ENCODE data around the gene SFT2D2.

Gene SFT2D2

DNA sequence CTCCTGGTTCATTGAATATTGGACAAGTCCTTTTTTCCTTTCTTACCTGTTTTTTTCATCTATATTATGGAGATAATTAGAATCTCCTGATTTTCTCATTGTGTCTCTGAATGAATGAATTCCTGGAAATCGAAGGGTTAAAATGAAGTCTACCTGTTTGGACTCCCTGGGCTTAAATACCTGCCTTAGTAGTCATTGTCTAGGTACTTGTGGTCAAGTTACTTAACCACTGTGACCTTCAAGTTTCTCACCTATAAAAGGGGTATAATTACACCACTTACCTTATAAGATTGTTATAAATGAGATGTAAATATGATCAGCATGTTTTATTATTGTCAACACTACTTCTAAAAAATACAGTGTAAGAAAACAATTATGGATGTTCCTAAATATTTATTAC is 45.8 kb downstream of the SFT2D2 start:
- DNase-seq: no peak

DNA sequence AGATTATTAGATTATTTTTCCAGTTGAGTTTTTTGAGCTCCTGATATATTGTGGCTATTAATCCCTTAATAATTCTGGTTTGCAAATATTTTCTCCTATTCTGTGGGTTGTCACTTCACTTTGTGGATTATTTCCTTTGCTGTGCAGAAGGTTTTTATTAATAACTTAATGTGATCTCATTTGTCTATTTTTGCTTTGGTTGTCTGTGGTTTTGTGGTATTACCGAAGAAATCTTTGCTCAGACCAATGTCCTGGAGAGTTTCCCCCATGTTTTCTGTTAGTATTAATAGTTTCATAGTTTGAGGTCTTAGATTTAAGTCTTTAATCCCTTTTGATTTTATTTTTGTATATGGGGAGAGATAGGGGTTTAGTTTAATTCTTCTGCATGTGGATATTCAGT is 47.8 kb downstream of the SFT2D2 start:
- DNase-seq: no peak

DNA sequence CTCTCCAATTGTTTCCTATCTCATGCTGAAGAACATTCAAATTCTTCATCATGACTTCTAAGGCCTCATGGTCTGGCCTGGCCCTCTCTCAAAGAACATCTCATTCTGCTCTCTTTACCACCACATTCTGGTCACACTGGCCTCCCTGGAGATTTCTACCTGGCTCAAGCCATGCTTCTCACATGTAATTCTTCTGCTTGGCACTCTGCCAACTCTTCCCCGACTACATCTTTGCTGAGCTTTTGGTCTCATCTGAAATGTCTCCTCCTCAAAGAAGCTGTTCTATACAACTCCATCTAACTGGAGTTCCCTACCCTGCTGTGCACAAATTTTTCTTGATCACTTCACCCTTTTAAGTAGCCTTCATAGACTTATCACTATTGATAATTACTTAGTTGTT is 53.4 kb downstream of the SFT2D2 start:
- no peak for DNase-seq

DNA sequence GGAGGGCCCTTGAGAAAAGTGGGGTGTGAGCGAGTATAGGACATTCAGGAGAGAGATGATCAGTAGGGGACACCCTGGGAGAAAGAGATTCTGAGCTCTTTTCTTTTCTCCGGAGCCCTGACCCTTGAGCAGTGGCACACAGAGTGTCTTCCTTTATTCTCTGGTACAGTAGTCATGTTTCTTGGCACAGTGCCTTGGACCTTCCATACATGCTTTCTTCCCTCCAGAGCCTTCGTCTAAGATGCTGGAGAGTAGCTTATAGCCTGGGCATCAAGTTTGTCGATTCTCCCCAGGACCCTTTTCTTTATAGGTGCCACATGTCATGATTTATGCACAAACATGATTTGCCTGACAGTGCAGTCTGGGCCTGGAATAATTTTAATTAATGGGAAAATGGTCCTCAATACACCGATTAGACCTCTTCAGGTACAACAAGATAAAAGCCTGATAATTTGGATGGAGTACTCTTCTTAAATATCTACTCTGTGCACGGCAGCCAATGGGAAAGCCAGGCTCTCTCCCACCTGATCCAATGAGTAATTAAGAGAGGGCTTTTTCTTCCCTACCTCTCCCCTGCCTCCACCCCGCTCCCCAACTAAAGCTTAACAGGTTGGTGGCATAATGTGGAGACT is 54.6 kb downstream of the SFT2D2 start, which contains the start of gene TBX19:
Gene TBX19 (plus strand): TSS at position 582 of the 632 bp plus-strand sequence. CDS start 214 bp downstream, outside the sequence.
- DNase-seq: no peak

DNA sequence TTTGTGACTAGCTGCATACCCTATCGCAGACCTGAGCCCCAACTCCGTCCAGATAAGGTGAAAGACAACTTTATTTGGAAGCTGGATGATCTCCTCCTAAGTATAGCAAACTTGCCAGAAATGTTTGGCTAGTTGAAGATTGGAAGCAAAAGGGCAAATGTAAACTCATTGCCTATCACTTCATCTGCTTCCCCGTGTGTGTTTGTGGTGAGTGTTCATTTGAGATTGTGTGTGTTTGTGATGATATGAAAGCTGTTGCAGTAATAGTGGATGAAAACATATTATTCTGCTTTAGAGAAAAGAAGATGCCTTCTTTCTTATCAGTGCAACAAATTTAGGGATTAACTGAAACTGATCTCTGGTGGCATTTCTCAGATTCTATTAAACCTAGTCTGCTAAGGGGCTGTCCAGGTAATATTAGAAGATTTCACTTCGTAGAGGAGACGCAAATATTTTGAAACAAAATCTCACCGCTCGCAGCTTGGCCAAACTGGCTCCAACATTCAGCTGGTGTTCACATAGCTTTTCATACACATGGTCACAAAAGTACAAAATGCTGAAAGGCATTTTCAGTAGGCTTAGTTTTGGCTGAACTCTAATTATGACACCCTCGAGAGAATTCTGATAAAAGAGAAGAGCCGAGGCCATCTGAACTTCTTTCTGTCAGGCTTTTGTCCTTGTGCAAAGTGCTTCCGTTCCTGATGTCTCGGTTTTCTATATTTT is 56.0 kb downstream of the SFT2D2 start:
- no peak for DNase-seq

DNA sequence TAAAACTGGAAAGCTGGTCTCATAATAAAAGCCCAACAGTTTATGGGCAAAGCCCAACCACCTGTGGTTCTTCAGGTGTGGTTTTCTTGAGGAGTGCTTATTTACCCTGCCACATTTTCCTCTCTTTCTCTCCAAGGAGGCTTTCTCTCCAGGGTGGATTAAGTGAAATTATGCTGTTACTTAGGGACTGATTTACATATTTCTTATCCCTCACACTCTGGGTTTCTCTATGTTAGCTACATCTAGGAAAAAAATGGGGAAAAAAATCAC is 59.7 kb downstream of the SFT2D2 start:
- no peak for DNase-seq

DNA sequence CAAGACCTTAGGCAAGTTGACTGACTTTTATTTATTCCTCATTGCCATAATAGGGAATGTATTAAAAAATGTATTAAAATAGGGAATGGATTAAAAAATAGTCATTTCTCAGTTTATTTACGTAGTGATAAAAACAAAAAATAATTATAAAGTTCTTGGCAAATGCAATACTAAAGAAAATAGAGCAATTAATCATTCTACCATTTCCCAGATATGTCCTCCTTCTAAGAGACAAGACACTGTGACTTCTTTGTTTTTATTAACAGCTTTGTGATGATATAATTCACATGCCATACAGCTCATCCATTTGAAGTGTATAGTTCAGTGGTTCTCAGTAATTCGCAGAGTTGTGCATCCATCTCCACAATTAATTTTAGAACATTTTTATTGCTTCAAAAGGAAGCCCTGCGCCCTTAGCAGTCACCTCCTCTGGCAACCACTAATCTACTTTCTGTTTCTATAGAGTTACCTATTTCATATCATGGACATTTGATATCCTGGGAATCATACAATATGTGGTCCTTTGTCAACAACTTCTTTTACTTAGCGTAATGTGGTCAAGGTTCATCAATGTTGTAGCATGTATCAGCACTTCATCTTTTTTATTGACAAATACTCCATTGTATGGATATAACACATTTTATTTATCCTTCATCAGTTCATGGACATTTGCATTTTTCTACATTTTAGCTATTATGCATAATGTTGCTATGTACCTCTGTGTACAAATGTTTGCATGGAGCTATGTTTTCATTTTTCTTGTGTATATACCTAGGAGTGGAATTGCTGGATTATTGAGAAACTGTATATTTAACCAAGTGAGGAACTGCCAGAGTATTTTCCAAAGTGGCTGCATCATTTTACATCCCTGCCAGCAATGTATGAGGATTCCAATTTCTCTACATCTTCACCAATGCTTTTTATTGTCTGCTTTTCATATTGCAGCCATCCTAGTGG is 60.4 kb downstream of the SFT2D2 start:
- DNase-seq: no peak

DNA sequence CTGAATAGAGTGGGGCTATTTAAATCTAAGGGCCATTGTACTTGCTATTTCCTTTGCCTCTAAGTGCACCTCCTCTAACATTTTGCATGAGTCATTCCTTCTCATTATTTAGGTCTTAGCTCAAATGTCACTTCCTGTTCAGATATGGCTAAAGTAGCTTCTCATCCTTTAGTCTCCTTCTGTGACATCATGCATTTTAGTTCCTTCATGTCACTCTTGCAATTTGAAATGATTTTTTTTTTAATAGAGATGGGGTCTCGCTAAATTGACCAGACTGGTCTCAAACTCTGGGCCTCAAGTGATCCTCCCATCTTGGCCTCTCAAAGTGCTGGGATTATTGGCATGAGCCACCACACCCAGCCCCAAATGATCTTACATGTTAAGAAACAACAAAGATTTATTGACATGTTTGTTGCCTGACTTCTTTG is 61.4 kb downstream of the SFT2D2 start:
- no peak for DNase-seq

DNA sequence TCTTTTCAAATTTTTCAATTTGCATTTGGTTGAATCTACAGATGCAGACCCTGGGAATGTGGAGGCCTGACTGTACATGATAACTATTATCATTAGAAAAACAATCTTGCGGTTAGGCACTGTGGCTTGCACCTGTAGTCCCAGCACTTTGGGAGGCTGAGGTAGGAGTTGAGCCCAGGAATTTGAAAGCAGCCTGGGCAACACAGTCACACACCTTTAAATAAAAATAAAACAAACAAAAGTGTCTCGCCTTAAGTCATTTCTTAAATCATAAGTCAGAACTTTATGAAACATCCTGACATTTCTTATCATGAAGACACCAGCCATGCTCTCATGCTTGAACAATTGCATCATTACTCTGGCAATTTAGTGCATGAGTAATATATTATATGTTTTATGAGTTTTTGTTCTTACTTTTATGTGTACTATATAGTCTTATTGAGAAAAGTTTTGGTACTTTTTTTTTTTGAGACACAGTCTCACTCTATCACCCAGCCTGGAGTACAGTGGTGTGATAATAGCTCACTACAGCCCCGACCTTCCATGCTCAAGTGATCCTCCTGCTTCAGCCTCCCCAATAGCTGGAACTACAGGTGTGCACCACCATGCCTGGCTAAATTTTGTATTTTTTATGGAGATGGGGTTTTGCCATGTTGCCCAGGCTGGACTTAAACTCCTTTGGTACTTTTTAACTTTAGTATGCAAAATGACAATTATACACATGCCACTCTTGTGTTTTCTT is 62.7 kb downstream of the SFT2D2 start:
- DNase-seq: no peak

DNA sequence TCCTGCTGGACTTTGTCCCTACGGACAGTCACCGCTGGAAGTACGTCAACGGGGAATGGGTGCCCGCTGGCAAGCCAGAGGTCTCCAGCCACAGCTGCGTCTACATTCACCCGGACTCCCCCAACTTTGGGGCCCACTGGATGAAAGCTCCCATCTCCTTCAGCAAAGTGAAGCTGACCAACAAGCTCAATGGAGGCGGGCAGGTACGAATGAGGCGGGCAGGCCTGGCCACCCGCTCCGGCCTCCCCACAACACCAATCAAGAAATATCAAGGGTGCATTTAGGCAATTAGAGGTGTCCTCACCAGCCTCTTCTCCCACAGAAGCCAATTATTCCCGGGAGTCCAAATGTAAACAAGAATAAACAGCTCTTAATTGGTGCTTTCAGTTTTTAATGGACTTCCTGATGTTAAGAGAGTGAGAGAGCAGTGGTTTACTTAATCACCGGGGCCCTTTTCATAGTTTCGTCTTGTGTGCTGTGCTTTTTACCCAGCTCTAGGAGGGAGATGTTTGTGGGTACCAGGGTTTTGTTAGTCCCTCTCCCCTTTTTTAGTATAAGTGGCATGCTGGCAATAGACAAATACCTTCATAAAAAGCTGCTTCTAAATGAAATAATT is 65.5 kb downstream of the SFT2D2 start:
- no peak for DNase-seq

DNA sequence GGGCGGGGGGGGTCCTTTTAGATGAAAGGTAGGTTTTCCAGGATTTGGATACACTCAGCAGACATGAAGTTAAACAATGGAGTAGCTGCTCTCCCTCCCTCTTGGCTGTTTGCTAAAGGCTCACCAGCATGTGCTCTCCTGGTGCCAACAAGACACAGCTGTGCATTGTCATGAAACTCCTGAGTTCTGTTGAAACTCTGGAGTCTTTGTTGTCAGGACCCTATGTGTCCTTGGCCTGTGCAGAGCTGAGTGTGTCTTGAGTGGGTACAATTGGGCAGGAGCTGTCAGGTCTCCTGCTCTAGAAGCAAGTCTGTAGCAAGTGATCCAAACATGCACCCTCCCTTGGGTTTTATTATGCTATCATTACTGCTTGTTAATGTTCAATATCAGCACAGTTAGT is 67.6 kb downstream of the SFT2D2 start:
- DNase-seq: no peak

DNA sequence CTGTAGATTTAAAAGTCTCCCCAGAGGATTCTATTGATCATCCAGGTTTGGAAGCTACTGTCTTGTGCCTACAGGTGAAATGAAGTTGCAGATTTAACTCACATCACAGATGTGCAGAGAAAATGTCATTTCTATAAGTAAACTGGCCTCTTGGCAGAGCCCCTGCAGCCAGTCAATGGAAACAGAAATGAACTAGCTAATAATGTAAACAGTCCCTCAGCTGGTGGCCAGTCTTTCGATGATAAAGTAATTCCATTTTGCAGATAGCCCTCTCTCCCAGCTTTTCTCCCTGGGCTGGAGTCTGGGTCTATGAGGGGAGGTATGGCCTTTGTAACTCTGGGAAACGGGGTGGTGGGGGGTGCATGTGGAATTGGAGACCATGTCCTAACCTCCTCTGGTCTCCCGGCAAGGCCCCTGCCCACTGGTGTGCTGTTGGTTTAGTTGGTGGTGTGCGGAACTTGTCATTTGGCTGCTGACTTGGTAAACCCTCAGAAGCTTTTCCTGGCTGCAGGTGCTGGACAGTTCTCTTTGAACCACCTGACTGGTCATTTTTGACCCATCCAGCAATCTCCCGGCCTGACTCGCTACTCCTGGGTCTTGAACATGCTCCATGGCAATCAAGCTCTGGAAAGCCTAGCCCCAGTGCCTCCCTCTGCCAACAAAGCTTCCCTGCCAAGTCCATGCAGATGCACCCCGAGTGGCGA is 69.8 kb downstream of the SFT2D2 start:
- DNase-seq: no peak

DNA sequence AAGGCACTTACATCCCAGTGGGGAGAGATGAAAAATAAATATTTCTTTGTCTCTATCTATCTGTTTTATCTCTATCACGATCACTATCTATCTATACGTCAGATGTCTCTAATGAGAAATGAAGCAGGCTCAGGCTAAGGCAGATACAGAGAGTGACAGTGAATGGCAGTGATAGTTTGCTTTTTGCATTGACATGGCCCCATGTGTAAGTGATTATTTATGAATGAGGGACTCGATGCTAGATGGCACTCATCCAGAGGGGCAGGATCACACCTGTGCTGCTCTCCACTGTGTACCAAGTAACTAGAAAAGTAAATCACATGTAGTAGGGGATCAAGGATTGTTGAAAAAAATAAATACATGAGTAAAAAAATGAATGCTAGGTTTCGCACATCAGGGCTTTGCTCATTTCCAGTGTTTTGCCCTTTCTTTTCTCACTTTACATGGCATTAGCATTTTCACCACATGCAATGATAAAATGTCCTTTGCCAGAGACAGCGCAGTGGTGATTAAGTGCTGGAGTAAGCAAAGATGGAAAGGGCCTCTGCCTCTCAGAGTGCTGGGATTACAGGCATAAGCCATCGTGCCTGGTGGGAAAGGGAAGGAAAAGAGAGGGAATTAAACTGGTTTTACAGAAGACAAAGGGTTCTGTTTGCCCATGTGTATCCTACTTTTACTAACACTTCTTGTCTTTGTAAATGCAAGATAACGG is 71.4 kb downstream of the SFT2D2 start:
- DNase-seq: no peak

DNA sequence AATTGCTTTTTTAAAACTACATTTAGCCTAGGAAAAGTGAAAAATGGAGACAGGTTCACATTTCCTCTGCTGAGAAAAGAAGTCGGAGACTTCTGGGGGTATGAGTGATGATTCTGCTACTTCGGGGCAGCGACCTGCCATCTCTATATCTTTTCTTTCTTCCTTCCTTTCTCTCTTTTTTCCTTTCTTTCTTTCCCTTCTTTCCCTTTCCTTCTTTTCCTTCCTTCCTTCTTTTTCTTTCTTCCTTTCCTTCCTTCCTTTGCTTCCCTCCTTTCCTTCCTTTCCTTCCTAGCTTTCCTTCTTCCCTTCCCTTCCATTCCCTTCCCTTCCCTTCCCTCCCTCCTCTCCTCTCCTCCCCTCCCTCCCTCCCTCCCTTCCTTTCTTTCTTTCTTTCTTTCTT is 72.6 kb downstream of the SFT2D2 start:
- DNase-seq: no peak

DNA sequence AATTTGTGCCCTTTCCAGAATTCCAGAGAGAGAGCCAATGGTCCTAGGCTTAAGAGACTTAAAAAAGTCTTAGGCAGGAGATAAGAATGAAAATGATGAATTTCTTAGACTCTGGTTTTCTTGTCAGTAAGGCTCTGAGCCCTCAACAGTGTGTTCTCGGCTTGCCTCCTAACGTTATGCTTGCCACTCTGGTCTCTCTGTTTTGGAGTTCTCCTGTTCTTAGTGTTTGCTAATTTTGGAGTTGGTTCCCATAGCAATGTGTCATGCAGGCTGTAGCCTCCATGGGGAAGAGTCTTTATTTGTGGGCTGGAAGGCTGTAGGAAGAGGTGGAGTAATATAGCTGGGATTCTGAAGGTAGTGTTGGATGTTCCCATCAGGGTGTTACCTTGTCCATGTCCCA is 74.8 kb downstream of the SFT2D2 start:
- DNase-seq: no peak

DNA sequence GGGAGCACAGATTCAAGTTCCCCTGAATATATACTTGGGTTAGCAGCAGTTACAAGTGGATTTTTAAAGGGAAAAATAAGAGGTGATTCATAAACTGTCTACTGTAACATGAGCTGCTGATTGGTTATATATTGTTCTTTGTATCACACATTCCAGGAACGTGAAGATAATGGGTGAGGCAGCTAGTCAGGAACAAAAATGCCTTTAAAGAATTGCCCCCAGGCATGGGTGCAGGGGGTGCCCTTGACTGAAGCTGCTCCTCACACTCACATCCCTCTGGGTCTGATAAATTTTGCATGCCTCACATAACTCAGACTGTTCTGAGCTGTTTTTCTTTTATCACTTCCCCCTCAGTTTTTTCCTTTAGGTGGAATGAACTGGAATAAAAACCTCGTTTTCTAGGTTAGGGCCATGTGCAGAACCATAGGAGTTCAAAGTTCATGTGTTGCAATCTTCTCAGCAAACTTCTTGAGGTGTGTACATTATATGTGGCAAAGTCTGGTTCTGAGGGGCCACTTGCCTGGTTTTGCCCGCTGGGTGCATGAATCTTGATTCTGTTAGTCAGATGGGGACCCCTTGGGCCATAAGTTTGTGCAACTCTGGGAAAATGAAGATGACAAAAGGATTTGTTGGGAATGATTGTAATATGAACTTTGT is 76.0 kb downstream of the SFT2D2 start:
- DNase-seq: no peak
